ENCODE measurements around the gene AHDC1.

- TF ChIP-seq ATF6 (CRISPR knock-in tag; IDR thresholded peaks at IDR 0.05) = no peak
- TF ChIP-seq ZNF41 (CRISPR knock-in tag; conservative IDR thresholded peaks at IDR 0.05) = no peak
- TF ChIP-seq POLR2A (conservative IDR thresholded peaks at IDR 0.05) = no peak
- TF ChIP-seq ZNF740 (CRISPR knock-in tag; IDR thresholded peaks at IDR 0.05) = no peak
- no peak for TF ChIP-seq ZNF740 (tag; IDR thresholded peaks at IDR 0.05)
- no peak for TF ChIP-seq HIVEP1 (CRISPR knock-in tag; IDR thresholded peaks at IDR 0.05)
These were observed 44.4 kb downstream of the AHDC1 start for GRCh38 chr1:27559466-27560030.

Measured in K562 (cell line).